Stimulated activated CD4-positive, alpha-beta T cell treated with anti-CD3 and anti-CD28 coated beads, TNF-alpha, amount 100 ng/mL, for 24 hours (primary cell): Measurements from ENCODE around the gene RASIP1.
"Not testable (repeated sequence)": the region's sequence is repeated elsewhere in the genome, so short reads cannot be mapped to it uniquely, and the experiment has no call there.

Source experiments
- DNase-seq, 3 experiments: peaks; one replicate each; pipeline ENCODE4 v3.0.0-alpha.2; 2020; ENCODE audit warnings: low read depth in 3 of 3

Gene RASIP1

GRCh38 chr19:48740164-48740972, at the start of gene RASIP1:
RASIP1 (minus strand) TSS chr19:48740610; CDS start chr19:48740282, 328 bp downstream.
- DNase-seq = no peak

- DNase-seq = not testable (repeated sequence)
Observed at GRCh38 chr19:48787331-48787730, 46.9 kb upstream of the RASIP1 start.

GRCh38 chr19:48786422-48786821, 46.0 kb upstream of the RASIP1 start:
- not testable (repeated sequence) for DNase-seq

GRCh38 chr19:48784527-48784926, 44.1 kb upstream of the RASIP1 start:
- no peak for DNase-seq

- DNase-seq = no peak
Observed at GRCh38 chr19:48780631-48781391, 40.4 kb upstream of the RASIP1 start.

- DNase-seq = no peak
Observed at GRCh38 chr19:48779636-48780035, 39.2 kb upstream of the RASIP1 start.

- no peak for DNase-seq
Observed at GRCh38 chr19:48777720-48778119, 37.3 kb upstream of the RASIP1 start.

GRCh38 chr19:48777139-48777538, 36.7 kb upstream of the RASIP1 start:
- DNase-seq = no peak

GRCh38 chr19:48772503-48772953, 32.1 kb upstream of the RASIP1 start:
- DNase-seq = no peak

- no peak for DNase-seq
Observed at GRCh38 chr19:48770734-48771472, 30.5 kb upstream of the RASIP1 start.

GRCh38 chr19:48770266-48770665, 29.9 kb upstream of the RASIP1 start:
- DNase-seq = no peak

- DNase-seq = no peak
Observed at GRCh38 chr19:48768994-48769713, 28.7 kb upstream of the RASIP1 start.

GRCh38 chr19:48768171-48768753, 27.9 kb upstream of the RASIP1 start:
- DNase-seq = not testable (repeated sequence)

- DNase-seq = not testable (repeated sequence)
Observed at GRCh38 chr19:48765816-48766215, 25.4 kb upstream of the RASIP1 start.

GRCh38 chr19:48760504-48761205, 20.2 kb upstream of the RASIP1 start:
- DNase-seq = no peak

- no peak for DNase-seq
Observed at GRCh38 chr19:48757741-48758144, 17.3 kb upstream of the RASIP1 start.

- DNase-seq = no peak
Observed at GRCh38 chr19:48757089-48757675, 16.8 kb upstream of the RASIP1 start.

- DNase-seq = no peak
Observed at GRCh38 chr19:48756686-48757085, 16.3 kb upstream of the RASIP1 start.

GRCh38 chr19:48756212-48756611, 15.8 kb upstream of the RASIP1 start:
- no peak for DNase-seq

- DNase-seq = no peak
Observed at GRCh38 chr19:48755787-48756186, 15.4 kb upstream of the RASIP1 start.
